Spleen (tissue), 11 donors: ENCODE results near the gene DNASE1L2. TPM values are rescaled to one million over a fixed set of nuclear protein-coding genes. Genes with fewer than 3 reads are reported as not detected.

ENCODE experiments used
- DNase-seq: peaks from one replicate; pipeline ENCODE4 v3.0.0-alpha.2; 2020
- H3K27ac ChIP-seq, 8 donors: fragments of 200-600 bp; sonication (generic) in 7 of 8; 1 replicate in 4 of 8; 2 replicates in 4 of 8; pipeline versions ENCODE4 v1.5.0 to v1.8.0; 2016 to 2021; ENCODE audit warnings: inconsistent platforms in 4 of 8, mild to moderate bottlenecking in 4 of 8, moderate library complexity in 1 of 8
- H3K27me3 ChIP-seq, 7 donors: fragments of 200-600 bp; sonication (generic) in 6 of 7; replicated peaks in 1 of 7; 1 replicate in 4 of 7; 2 replicates in 3 of 7; pipeline versions ENCODE4 v1.5.0 to v1.8.0; 2016 to 2021; ENCODE audit warnings: inconsistent platforms in 3 of 7, mild to moderate bottlenecking in 1 of 7
- H3K36me3 ChIP-seq, 6 donors: fragments of 200-600 bp; sonication (generic) in 5 of 6; 1 replicate in 4 of 6; 2 replicates in 2 of 6; pipeline versions ENCODE4 v1.5.0 to v1.8.0; 2016 to 2021; ENCODE audit warnings: inconsistent platforms in 2 of 6
- H3K4me1 ChIP-seq, 6 donors: fragments of 200-600 bp; sonication (generic) in 5 of 6; 1 replicate in 3 of 6; 2 replicates in 3 of 6; pipeline versions ENCODE4 v1.5.0 to v1.8.0; 2016 to 2021; ENCODE audit warnings: inconsistent platforms in 3 of 6
- H3K4me3 ChIP-seq, 8 donors: fragments of 200-600 bp; sonication (generic) in 7 of 8; 1 replicate in 4 of 8; 2 replicates in 4 of 8; pipeline versions ENCODE4 v1.5.0 to v1.8.0; 2016 to 2021; ENCODE audit warnings: inconsistent platforms in 4 of 8, mild to moderate bottlenecking in 4 of 8, moderate library complexity in 2 of 8
- H3K9me3 ChIP-seq, 8 donors: fragments of 200-600 bp; sonication (generic) in 7 of 8; 1 replicate in 4 of 8; 2 replicates in 4 of 8; pipeline versions ENCODE4 v1.5.0 to v1.8.0; 2016 to 2021; ENCODE audit warnings: inconsistent platforms in 4 of 8
- POLR2A ChIP-seq, 3 donors: fragments of 450-650 bp; IDR thresholded peaks; one replicate each; pipeline ENCODE4 v1.5.1; 2017; ENCODE audit warnings: antibody characterized with exemption in 3 of 3, mild to moderate bottlenecking in 1 of 3
- POLR2AphosphoS5 ChIP-seq, 3 donors: sonication (generic); formaldehyde crosslinking; IDR thresholded peaks; one replicate each; pipeline ENCODE4 v1.5.1; 2017; ENCODE audit warnings: antibody characterized with exemption in 3 of 3
- WGBS, 5 donors: extraction: QIAGEN DNeasy Blood & Tissue Kit in 3 of 5; methylation state at CpG; one replicate each; pipeline versions ENCODE4 v1.1.5 to v1.1.7; 2013 to 2018; 5-methylcytosine and 5-hydroxymethylcytosine counted together
- intact Hi-C: fragments of 100-400 bp; cut with DNase I; formaldehyde crosslinking; loops from one replicate; pipeline ENCODE4 v1.15.0; 2023; ENCODE audit warnings: low total_unique reads
- polyA plus RNA-seq, 3 donors: library from polyadenylated mRNA; stranded (reverse); fragments of 200-250 nt; gene quantifications; one replicate each; pipeline ENCODE4 v1.2.1, GENCODE V29; 2013
- total RNA-seq, 7 donors: library from RNA; depleted of rRNA in 3 of 7; stranded (reverse); fragments of >200 nt in 3 of 7; fragmentation: NEBNext Ultra II Directional in 4 of 7; extraction: Animal tissue kit (Norgen Biotek cat#: 25700) in 4 of 7; gene quantifications; one replicate each; pipeline versions ENCODE4 v1.1.0 to v1.2.1, GENCODE V29; 2016 to 2021
- TF ChIP-seq, protein P1 (sequence below), 11 experiments: fragments of 200-600 bp in 7 of 11; fragments of 450-650 bp in 4 of 11; sonication (generic) in 4 of 11; IDR thresholded peaks in 8 of 11; conservative IDR thresholded peaks in 3 of 11; 1 replicate in 7 of 11; 2 replicates in 4 of 11; pipeline versions ENCODE4 v1.4.0 to v1.8.0; 2016 to 2021; ENCODE audit warnings: antibody characterized with exemption in 11 of 11, inconsistent platforms in 4 of 11, mild to moderate bottlenecking in 1 of 11
- donor health status: healthy with polysubstance abuse.
- donor health status: DM: no; HTN: no; CAD: no; lungs with moderate emphysema.
- donor health status: DM: no; HTN: no; CAD: no.
- donor health status: Bipolar disorder and iron deficiency.
- donor health status: healthy.
- donor health status: DM: no; HTN: no; CAD: no.
- donor health status: DM: yes; HTN: yes; CAD: no.

The DNASE1L2 gene
- total and polyA plus RNA-seq, 10 donors: 0.59 to 2.2 (median 1.2) TPM

DNA sequence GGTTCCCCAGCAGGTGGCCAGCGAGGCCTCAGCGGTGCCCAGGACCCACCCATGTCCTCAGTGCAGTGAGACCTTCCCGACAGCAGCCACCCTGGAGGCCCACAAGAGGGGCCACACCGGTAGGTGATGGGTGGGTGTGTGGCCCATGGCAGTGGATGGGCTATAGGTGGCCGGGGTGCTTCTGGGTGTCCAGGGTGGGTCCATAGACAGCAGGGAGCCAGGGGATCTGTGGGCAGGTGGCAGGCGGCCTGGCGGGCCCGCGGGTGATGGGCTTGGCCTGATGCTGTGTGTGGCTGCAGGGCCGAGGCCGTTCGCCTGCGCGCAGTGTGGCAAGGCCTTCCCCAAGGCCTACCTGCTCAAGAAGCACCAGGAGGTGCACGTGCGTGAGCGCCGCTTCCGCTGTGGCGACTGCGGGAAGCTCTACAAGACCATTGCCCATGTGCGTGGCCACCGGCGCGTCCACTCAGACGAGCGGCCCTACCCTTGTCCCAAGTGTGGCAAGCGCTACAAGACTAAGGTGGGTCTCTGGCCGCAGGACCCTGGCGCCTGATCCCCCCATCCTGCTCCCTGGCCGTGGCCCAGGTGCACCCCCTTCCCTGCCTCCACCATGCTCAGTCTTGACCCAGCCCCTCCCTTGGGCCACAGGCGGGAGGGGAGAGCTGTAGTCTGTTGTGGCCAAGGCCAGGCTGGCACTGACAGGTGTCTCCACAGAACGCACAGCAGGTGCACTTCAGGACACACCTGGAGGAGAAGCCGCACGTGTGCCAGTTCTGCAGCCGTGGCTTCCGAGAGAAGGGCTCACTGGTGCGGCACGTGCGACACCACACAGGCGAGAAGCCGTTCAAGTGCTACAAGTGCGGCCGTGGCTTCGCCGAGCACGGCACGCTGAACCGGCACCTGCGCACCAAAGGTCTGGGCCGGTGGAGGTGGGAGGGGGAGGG, 2.1 kb upstream of the DNASE1L2 start:
- WGBS, 5 donors: 87 to 94% (median 92%) methylated on average over 36 to 51 of the region's 51 CpGs
- intact Hi-C loops: no loop called here
- H3K9me3 ChIP-seq: no peaks in the 10 kb centered on the region
- TF ChIP-seq, protein P1, sequence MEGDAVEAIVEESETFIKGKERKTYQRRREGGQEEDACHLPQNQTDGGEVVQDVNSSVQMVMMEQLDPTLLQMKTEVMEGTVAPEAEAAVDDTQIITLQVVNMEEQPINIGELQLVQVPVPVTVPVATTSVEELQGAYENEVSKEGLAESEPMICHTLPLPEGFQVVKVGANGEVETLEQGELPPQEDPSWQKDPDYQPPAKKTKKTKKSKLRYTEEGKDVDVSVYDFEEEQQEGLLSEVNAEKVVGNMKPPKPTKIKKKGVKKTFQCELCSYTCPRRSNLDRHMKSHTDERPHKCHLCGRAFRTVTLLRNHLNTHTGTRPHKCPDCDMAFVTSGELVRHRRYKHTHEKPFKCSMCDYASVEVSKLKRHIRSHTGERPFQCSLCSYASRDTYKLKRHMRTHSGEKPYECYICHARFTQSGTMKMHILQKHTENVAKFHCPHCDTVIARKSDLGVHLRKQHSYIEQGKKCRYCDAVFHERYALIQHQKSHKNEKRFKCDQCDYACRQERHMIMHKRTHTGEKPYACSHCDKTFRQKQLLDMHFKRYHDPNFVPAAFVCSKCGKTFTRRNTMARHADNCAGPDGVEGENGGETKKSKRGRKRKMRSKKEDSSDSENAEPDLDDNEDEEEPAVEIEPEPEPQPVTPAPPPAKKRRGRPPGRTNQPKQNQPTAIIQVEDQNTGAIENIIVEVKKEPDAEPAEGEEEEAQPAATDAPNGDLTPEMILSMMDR (IDR thresholded peaks at IDR 0.05 in 8 of 11, conservative IDR thresholded peaks at IDR 0.05 in 3 of 11): no peak
- TF ChIP-seq POLR2AphosphoS5 (IDR thresholded peaks at IDR 0.05): peak in 1 of 3 donors; percentile 6
- TF ChIP-seq POLR2A (IDR thresholded peaks at IDR 0.05): no peak
- no peak overlapping the region for H3K4me3 ChIP-seq
- H3K36me3 ChIP-seq: peaks cover 17 to 88% (median 67%) of the 10 kb centered on the region in 6 donors
- H3K27me3 ChIP-seq: peaks cover 0 to 53% (median 26%) of the 10 kb centered on the region in 7 donors
- H3K4me1 ChIP-seq: peaks cover 11 to 58% (median 40%) of the 10 kb centered on the region in 6 donors
- peak; percentile 61 for DNase-seq
- H3K27ac ChIP-seq: no peak overlapping the region

DNA sequence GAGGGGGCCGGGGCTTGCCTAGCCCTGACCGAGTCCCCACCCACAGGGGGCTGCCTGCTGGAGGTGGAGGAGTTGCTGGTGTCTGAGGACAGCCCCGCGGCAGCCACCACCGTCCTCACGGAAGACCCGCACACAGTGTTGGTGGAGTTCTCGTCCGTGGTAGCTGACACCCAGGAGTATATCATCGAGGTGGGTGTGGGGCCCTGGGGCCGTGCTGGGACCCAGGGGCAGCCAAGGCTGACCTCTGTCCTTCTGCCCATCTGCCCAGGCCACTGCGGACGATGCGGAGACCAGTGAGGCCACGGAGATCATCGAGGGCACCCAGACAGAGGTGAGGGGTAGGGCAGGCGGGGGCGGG, 1.5 kb upstream of the DNASE1L2 start:
- Histone ChIP-seq H3K9me3 (no peaks in the 10 kb centered on the region), H3K27ac (no peak overlapping the region), H3K36me3 (peaks cover 15 to 88% (median 60%) of the 10 kb centered on the region in 6 donors), H3K27me3 (peaks cover 0 to 53% (median 26%) of the 10 kb centered on the region in 7 donors), H3K4me1 (peaks cover 11 to 51% (median 33%) of the 10 kb centered on the region in 6 donors), H3K4me3 (no peak overlapping the region)
- intact Hi-C loops: no loop called here
- no peak for DNase-seq
- TF ChIP-seq, protein P1 (IDR thresholded peaks at IDR 0.05 in 8 of 11, conservative IDR thresholded peaks at IDR 0.05 in 3 of 11): no peak
- no peak for TF ChIP-seq POLR2A (IDR thresholded peaks at IDR 0.05)
- no peak for TF ChIP-seq POLR2AphosphoS5 (IDR thresholded peaks at IDR 0.05)
- WGBS, 5 donors: 91 to 98% (median 94%) methylated on average over 10 to 18 of the region's 18 CpGs

DNA sequence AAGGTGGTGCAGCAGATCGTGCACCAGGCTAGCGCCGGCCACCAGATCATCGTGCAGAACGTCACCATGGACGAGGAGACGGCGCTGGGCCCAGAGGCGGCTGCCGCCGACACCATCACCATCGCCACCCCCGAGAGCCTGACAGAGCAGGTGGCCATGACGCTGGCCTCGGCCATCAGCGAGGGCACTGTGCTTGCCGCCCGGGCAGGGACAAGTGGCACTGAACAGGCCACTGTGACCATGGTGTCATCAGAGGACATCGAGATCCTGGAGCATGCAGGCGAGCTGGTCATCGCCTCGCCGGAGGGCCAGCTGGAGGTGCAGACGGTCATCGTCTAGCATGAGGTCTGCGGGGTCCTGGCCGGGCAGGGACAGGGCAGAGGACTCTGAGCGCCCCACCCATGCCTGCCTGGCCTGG, 1.0 kb upstream of the DNASE1L2 start:
- H3K36me3 ChIP-seq: peaks cover 13 to 88% (median 56%) of the 10 kb centered on the region in 6 donors
- DNase-seq: peak; percentile 72
- WGBS, 5 donors: 86 to 96% (median 94%) methylated on average over 19 to 28 of the region's 28 CpGs
- H3K27ac ChIP-seq: no peak overlapping the region
- peaks cover 0 to 53% (median 26%) of the 10 kb centered on the region in 7 donors for H3K27me3 ChIP-seq
- TF ChIP-seq POLR2A (IDR thresholded peaks at IDR 0.05) (no peak), POLR2AphosphoS5 (IDR thresholded peaks at IDR 0.05) (peak in 2 of 3 donors; percentile 18 to 39)
- TF ChIP-seq, protein P1 (IDR thresholded peaks at IDR 0.05 in 8 of 11, conservative IDR thresholded peaks at IDR 0.05 in 3 of 11): no peak
- H3K4me3 ChIP-seq: no peak overlapping the region
- H3K4me1 ChIP-seq: peaks cover 11 to 47% (median 30%) of the 10 kb centered on the region in 6 donors
- intact Hi-C loops: no loop called here
- H3K9me3 ChIP-seq: no peaks in the 10 kb centered on the region
